Stimulated activated CD8-positive, alpha-beta memory T cell treated with anti-CD3 and anti-CD28 coated beads, Interleukin-4, amount 100 ng/mL, for 24 hours (primary cell): ENCODE data around the gene RET.
A peak's percentile ranks its signal among the peaks of the same experiment; 100 is the strongest.
"Not testable (repeated sequence)": the region's sequence is repeated elsewhere in the genome, so short reads cannot be mapped to it uniquely, and the experiment has no call there.

ENCODE experiments used
- DNase-seq: peaks from one replicate; pipeline ENCODE4 v3.0.0-alpha.2; 2020; ENCODE audit warnings: low read depth

Gene RET

GRCh38 chr10:43135656-43136055 is 58.8 kb downstream of the RET start:
- no peak for DNase-seq

DNA sequence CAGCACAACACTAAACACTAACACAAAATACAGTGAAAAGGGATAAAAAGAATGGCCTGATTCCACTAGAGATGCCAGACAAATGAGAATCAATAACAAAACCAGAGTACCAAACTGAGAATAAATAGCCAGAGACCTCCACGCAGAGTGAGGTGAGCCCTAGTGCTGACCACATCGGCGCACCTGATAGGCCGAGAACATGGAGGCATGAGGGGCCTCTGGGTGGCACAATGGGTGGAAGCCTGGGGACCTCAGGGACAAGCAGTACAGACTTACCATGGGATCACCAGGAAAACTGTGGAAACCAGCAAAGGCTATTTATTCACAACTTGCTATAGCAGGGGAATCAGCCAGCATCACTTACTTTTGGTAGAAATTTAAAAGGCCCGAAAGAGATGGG is 59.6 kb downstream of the RET start:
- DNase-seq: no peak

DNA sequence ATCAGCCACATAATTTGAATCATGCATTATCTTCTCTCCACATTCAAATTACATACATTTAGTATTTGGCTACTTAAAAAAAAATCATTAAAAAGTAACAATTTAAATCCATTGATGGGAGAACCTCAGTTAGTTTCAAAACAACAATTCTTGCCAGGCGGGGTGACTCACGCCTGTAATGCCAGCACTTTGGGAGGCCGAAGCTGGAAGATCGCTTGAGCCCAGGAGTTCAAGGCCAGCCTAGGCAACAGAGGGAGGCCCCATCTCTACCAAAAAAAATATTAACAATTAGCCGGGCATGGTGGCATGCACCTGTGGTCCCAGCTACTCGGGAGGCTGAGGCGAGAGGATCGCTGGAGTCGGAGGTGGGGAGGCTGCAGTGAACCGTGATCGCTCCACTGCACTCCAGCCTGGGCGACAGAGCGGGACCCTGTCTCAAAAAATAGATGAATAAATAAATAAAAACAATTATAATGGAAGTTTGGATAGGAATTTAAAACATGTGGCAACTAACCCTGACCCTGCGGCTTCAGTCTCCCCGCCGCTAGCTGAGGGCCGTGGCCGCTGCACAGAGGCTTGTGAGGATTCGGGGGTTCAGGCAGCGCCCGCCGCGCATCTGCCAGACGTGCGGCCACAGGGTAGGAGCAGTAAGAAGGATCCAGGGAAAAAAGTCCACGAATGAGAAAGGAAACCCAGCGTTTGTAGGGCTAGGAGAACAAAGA is 60.3 kb downstream of the RET start:
- no peak for DNase-seq

DNA sequence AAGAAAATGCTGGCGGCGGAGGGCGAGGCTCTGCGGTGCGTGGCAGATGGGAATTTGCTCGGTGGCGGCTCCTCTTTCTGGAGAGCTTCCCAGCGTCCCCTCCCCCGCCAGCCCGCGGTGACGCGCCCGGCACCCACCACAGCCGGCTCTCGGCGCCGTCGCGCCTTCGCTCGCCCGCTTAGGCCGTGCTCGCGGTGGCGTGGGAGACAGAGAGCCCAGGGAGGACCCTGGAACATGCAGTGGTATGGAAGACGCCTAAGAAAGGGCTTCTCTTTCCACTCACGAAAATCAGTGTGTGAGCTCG is 60.8 kb downstream of the RET start:
- no peak for DNase-seq

DNA sequence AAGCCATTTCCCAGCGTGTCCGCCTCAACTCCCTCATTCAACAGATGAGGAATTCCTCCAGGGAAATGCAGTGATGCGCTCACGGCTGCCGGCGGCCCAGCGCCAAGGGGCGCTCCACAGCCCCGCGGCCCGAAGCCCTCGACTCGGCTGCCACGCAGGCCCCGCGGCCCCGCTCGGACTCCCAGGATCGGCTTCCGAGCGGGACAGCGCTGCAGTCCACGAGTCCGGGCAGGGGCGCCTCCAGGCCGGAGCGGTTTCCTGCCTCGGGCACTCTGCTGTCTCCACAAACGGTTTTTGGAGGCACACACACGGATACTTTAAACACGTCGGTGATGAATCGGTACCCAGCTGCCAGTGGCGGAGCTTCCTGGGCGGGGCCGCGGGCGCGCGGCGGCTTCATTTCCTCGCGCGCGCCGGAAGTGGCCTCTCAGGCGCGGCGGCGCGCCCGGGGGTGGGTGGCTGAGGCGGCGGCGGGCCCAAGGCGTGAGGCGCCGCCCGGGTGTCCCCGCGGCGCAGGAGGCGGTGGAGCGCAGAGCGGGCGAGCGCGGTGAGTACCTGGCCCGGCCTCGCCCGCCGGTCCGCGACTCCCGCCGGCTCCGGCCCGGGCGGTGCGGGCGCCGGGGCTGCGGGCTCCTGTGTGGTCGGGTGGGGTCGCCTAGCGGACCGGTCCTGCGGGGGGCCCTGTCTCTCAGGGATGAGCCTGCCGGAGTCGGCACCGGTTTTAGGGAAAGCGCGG is 61.3 kb downstream of the RET start, which contains the start of gene CSGALNACT2:
CSGALNACT2 (plus strand) TSS at position 425 of the 736 bp plus-strand sequence. CDS start 16,705 bp downstream, outside the sequence.
- peak; percentile 84 for DNase-seq

DNA sequence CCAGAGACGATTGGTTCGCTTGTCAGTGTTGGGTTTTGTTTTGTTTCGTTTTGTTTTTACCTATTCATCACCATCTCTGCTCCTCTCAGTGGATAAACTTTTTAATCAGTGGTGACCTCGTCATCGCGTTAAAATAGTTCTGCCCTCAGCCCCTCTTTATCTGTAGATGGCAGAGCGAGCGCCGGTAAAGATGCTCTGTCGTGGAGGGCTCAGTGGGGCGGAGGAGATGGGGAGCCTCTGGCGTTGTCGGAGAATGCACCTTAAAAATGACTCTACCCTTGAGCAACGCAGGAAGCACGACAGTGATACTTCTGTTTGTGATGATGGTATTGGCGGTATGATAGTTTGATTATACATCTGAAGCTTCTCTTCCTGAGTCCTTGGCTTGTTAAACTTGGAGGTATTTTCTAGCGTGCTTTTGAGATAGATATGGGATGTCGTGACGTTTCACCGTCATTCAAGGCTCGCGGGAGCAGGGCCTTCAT is 61.9 kb downstream of the RET start:
- peak; percentile 24 for DNase-seq

GRCh38 chr10:43141421-43141820 is 64.6 kb downstream of the RET start:
- DNase-seq: no peak

GRCh38 chr10:43145311-43145710 is 68.4 kb downstream of the RET start:
- no peak for DNase-seq

- not testable (repeated sequence) for DNase-seq
These were observed 69.1 kb downstream of the RET start for GRCh38 chr10:43145936-43146335.

- no peak for DNase-seq
These were observed 74.5 kb downstream of the RET start for GRCh38 chr10:43151371-43151770.

DNA sequence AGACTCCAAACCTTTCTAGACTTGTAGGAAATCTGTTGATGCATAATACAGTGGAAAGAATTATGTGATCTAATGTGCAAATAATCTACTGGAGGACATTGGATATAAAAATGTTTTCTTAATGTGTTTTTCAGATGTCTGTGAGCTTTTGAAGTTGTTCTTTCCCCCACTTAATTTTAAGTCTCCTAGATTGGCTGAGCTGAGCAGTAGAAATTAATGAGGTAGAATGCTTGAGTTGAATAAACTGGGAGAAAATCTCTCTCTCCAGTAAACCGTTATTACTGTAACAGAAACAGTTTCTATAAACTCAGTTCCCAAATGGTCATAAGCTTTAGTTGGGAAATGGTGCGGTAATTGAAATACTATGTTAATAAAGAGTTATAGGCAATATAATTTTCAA is 77.0 kb downstream of the RET start:
- no peak for DNase-seq

DNA sequence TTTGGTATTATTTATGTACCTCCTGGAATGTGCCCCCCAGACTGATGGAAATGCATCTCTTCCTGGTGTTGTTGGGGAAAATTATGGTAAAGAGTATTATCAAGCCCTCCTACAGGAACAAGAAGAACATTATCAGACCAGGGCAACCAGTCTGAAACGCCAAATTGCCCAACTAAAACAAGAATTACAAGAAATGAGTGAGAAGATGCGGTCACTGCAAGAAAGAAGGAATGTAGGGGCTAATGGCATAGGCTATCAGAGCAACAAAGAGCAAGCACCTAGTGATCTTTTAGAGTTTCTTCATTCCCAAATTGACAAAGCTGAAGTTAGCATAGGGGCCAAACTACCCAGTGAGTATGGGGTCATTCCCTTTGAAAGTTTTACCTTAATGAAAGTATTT is 78.4 kb downstream of the RET start:
- no peak for DNase-seq

- DNase-seq: no peak
These were observed 78.9 kb downstream of the RET start for GRCh38 chr10:43155741-43156140.

- no peak for DNase-seq
These were observed 79.9 kb downstream of the RET start for GRCh38 chr10:43156590-43157341.

GRCh38 chr10:43158636-43159035 is 81.8 kb downstream of the RET start:
- no peak for DNase-seq

GRCh38 chr10:43160046-43160920 is 83.4 kb downstream of the RET start:
- DNase-seq: no peak

- no peak for DNase-seq
These were observed 84.0 kb downstream of the RET start for GRCh38 chr10:43160921-43161255.

DNA sequence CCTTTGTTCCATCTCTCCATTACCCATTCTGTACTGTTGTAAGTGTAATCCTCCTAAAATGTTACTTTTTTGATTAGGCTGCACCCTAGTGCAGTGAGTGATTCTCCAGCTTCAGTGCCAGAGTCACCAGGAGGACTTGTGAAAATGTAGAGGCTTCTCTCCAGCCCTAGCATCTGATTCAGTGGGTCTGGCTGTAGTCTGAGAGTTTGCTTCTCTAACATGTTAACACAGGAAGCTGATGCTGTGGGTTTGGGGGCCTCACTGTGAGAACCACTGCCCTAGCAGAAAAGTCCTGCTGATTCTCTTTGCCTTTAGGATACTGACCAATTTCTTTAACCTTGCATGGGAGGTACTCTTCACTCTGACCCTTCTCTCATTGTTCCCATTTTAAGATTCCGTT is 85.7 kb downstream of the RET start:
- DNase-seq: no peak

- no peak for DNase-seq
These were observed 89.5 kb downstream of the RET start for GRCh38 chr10:43166207-43166879.

- no peak for DNase-seq
These were observed 90.1 kb downstream of the RET start for GRCh38 chr10:43166880-43167497.

DNA sequence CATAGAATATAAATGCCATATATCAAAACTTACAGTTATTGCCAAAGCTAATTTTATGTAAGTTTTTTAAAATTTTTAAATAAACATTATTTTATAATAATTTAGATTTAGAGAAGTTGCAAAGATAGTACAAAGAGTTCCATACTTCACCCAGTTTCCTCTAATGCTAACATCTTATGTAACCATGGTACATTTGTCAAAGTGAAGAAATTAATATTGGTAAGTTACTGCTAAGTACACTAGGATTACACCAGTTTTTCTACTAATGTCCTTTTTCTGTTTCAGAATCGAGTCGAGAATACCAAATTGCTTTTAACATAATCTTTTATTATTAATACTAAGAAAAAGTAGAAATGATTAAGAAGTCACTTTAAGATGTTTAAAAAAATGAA is 90.6 kb downstream of the RET start:
- no peak for DNase-seq
